ENCODE data around the gene SYCP2.

GRCh38 chr20:59880198-59880597 lies 53.2 kb downstream of the SYCP2 start:
- no peak for TF ChIP-seq GATA2 (IDR thresholded peaks at IDR 0.05; ENCODE audit: low read depth, low read length)
- no peak for TF ChIP-seq GATA3 (IDR thresholded peaks at IDR 0.05; ENCODE audit: low read depth, low read length)
